Activated T-cell treated with anti-CD3 and anti-CD28 coated beads, Interleukin-2, amount 50 U/mL, for 1 hour (primary cell): ENCODE measurements around the gene PLEKHA5.
"Not testable (repeated sequence)": the region's sequence is repeated elsewhere in the genome, so short reads cannot be mapped to it uniquely, and the experiment has no call there.

Experiments used
- DNase-seq: peaks from one replicate; pipeline ENCODE4 v3.0.0-alpha.2; 2020

The PLEKHA5 gene

GRCh38 chr12:19203013-19203412 is 73.5 kb downstream of the PLEKHA5 start:
- DNase-seq = no peak

DNA sequence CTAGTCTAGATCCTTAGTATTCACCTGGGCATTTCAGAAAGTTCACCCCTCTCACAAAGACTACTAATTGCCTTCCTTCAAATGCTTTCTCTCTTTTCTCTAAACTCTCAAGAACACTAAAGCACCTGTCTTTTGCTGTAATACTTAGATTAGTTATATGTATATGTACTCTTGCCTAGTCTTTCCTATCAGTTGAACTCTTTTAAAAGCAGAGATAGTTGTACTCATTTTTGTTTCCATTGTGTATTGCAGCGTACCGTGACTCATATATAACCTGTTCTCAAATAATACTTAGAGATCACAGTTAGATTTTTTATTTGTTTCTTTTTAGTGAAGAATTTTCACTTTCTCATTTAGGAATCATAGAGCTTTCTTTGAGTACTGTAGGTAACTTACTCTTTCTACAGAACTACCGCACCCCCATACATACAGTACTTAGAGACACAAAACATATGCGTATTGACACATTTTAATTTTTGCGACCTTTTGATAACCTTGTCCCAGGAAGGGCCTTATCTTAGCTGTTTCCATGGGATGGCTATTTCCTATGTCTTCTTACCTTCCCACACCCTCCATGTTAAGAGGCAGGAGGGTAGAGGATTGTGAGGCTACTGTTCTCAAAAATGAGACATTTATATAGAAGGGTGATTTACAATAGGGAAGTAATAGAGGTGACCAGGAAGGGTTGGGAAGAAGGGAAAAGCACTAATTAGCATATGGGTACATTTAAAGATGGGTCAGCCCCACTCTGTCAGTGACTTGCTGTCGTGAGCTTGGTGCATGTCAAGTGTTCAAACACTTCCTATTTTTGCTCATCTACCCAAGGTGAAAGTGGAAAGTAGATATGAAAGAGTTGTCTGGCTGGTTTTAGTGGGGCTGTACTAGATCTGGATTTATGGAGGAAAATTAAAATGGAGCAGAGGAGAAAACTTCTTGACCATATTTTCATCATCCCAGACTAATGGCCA is 74.3 kb downstream of the PLEKHA5 start:
- no peak for DNase-seq

DNA sequence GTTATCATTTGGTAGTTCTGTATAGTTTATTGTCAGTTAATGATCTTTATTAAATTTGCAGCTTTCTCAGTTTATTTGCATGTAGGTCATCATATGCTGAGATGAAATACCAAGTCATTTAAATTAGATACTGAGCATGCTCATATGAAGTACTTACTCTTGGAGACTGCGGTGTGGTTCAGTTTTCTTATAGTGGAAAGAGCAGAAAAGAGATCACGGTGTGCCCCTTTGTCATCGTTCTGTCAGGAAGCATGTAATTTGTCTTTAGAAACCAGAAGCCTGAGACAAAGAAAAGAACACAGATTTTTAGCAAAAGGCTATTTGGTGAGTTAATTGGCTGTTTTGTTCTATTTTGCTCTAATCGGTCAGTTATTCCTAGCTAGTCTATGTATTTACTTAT is 75.6 kb downstream of the PLEKHA5 start:
- DNase-seq = no peak

DNA sequence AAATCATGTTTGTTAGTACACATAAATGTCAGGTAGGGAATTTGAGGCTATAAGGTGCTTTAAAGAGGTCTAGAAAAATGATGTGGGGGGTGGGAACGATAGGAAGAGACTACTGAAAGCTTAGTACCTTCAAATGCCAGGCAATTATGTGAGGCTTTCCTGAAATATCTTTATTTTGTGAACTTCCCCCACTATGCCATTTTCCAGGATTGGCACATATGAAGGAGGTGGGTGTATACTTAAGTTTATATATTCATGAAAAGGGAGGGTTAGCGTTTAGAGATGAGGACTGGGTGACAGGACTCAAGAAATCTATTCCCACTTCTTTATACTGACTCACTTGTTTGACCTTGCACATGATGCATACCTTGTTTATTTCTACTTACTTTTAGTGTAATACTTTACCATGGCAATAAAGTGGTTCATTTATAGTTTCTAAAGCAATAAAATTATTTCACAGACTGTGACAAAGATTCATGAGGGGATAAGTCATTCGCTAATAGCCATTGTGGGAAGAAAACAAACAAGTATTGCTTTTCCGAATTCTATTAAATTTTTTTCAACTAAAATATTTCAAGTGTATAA is 77.1 kb downstream of the PLEKHA5 start:
- no peak for DNase-seq

GRCh38 chr12:19208456-19208855 is 78.9 kb downstream of the PLEKHA5 start:
- DNase-seq = no peak

DNA sequence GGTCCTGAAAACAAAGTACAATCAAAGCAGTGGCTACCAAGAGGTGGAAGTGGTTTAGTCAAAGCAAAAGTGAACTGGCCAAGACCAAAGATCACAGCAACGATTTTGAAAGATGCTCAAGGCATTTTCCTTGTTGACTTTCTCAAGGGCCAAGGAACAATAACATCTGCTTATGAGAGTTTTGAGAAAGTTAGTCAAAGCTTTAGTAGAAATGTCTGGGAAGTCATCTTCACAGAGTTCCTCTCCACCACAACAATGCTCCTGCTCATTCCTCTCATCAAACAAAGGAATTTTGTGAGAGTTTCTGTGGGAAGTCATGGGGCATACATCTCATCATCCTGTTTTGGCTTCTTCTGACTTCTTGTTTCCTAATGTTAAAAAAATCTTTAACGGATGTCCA is 80.1 kb downstream of the PLEKHA5 start:
- DNase-seq = no peak

- DNase-seq = no peak
Measured at GRCh38 chr12:19211802-19212201, 82.3 kb downstream of the PLEKHA5 start.

DNA sequence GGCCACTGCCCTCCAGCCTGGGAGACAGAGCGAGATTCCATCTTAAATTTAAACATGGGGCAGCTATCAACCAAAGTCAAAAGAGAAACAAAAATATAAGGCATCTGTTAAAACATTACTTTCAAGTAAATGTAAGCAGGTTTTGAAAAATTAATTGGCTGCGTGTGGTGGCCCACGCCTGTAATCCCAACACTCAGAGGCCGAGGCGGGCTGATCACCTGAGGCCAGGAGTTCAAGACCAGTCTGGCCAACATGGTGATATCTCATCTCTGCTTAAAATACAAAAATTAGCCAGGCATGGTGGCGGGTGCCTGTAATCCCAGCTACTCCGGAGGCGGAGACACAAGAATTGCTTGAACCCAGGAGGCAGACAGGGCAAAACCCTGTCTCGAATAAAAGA is 82.7 kb downstream of the PLEKHA5 start:
- DNase-seq = no peak

DNA sequence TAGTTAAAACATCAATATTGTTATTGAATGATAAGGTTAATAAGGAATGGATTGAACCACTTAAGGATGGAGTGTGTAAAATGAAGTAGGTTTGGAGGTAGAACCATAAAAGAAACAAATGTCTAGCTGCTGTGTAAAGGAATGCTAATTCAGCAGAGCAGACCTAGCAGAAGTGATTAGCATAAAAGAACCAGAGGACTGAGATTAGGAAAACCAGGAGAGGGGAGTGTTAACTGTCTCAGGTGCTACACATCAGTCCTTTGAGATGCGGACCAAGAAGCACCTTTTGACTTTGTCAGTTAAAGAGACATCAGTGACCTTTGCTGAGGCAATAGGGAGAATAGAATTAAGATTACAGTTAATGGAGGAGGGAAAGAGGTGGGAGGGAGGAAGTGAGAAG is 84.5 kb downstream of the PLEKHA5 start:
- DNase-seq = no peak

DNA sequence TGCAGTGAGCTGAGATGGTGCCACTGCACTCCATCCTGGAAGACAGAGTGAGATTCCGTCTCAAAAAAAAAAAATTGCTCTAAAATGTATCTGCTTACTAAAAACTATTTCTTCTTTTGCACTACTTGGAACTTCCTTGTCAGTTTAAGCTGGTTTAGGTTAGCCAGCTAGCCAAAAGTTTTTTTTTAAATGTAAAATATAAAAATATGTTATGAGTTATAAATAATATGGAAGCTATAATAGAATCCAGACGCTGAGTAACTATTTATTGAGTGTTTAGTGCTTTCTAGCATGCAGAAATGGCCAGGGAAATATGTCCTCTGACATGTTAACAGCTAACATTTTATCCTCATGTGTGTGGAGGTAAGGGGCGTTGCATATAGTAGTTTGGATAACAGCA is 85.6 kb downstream of the PLEKHA5 start:
- DNase-seq = no peak

- no peak for DNase-seq
Measured at GRCh38 chr12:19217446-19217845, 87.9 kb downstream of the PLEKHA5 start.

- DNase-seq = no peak
Measured at GRCh38 chr12:19220205-19220604, 90.7 kb downstream of the PLEKHA5 start.

DNA sequence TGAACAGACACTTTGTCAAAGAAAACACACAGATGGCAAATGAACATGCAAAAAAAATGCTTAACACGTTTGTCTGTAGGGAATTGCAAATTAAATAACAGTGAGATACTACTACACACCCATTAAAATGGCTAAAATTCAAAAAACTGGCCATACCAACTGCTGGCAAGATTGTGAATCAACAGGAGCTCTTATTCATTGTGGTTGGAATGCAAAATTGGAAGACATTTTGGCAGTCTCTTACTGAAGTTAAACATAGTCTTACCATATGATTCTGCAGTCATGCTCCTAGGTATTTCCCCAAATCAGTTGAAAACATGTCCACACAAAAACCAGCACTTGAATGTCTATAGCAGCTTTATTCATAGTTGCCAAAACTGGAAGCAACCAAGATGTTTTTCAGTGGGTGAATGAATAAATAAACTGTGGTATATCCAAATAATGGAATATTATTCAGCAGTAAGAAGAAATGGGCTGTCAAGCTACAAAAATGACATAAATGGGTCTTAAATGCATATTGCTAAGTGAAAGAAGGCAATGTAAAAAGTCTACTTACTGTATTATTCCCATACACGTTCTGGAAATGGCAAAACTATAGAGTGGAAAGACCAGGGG is 91.4 kb downstream of the PLEKHA5 start:
- no peak for DNase-seq

DNA sequence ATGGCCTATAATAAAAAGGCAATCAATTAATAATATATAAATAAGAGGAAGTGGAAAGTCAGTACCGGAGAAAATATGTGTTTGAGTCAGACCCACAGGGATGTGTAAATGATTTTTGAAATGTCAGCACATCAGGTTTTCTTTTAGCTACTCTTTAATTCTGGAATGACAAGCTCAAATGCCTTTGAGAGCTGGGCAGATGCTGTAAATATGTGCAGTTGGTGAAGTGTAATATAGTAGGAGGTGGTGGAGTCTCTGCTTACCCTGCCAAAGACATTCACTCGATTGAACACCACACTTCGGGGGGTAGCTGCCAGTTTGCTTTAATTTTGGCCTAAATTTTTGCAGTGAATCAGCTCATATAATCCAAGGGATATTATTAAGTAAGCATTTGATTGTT is 93.0 kb downstream of the PLEKHA5 start:
- DNase-seq = no peak

- no peak for DNase-seq
Measured at GRCh38 chr12:19223018-19223417, 93.5 kb downstream of the PLEKHA5 start.

GRCh38 chr12:19223695-19224094 is 94.2 kb downstream of the PLEKHA5 start:
- DNase-seq = no peak

- DNase-seq = no peak
Measured at GRCh38 chr12:19224746-19225145, 95.2 kb downstream of the PLEKHA5 start.

DNA sequence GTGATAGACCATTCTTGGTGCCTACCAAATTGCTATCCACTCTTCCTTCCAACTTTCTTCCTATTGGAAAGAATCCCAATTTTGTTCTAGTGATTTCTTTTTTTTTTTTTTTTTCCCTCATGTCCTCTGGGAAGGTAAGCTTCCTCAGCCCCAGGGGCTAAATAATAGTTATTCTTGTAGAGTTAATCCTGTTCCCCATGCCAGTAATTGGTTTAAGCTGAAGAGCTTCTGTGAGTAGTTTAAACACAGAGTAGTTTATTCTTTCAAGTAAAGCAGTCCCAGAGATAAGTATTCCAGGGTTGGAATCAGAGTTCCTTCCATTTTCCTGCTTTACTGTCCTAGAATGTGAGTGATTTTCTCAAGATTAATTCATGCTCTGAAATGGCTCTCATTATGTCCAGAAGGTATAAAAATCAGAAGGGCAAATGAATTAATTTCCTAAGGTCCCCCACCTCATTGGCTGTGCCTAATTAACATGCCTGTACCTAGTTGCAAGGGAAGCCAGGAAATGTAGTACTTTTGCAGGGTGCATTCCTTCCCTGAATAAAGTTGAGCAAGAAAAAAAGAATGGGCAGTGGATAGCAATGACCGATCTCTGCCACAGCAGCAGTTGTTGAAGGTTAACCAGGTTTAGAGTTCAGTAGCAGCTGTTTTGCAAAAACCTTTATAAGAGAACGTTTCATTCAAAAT is 97.8 kb downstream of the PLEKHA5 start:
- DNase-seq = no peak

DNA sequence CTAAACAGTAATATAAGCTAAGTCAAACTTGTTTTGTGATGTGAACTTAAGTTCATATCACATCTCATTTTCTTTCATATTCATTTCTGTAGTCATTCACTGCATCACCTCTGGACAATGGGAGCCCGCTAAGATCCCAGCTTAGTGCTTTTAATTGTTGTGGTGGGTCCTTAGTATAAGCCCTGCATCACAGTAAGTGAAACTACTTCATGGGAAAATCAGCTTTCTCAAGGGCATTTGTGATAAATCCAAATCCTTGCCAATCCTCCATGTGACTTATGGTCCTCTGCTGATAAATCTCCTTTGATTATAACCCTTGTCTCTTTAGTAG is 98.3 kb downstream of the PLEKHA5 start:
- DNase-seq = no peak

- DNase-seq = not testable (repeated sequence)
Measured at GRCh38 chr12:19229021-19229420, 99.5 kb downstream of the PLEKHA5 start.

DNA sequence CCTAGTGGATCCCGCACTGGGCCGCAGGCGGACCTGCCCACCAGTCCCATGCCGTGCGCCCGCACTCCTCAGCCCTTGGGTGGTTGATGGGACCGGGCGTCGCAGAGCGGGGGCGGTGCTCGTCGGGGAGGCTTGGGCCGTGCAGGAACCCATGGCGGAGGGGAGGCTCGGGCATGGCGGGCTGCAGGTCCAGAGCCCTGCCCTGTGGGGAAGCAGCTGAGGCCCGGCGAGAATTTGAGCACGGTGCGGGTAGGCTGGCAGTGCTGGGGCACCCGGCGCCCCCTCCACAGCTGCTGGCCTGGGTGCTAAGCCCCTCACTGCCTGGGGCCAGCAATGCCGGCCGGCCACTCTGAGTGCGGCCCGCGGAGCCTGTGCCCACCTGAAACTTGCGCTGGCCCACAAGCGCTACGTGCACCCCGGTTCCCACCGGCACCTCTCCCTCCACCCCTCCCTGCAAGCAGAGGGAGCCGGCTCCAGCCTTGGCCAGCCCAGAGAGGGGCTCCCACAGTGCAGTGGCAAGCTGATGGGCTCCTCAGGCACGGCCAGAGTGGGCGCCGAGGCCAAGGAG is 100.8 kb downstream of the PLEKHA5 start:
- DNase-seq = no peak

- no peak for DNase-seq
Measured at GRCh38 chr12:19230896-19231295, 101.4 kb downstream of the PLEKHA5 start.

DNA sequence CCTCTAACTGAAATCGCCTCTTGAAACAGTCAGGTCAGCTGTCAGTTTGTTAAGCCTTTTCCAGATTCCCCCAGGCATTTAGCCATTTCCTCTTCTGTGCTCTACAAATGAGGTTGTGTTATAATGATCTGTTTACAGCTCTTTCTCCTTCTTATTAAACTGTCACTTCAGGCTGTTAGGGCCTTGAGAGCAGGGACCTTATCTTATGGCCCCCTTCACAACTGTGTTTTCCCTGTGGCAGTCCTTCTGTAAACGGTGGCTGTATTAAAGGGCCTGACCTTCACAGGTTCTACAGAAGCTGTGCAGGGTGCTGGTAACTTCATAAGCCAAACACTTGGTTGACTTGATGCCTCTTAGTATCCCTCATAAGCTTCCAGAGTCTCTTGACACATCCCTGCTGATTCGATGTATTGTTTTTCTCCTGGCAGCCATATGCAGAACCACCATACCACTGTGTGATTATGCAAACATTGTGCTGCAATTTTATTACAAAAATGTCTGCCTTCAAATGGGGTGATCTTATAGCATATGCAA is 104.7 kb downstream of the PLEKHA5 start:
- no peak for DNase-seq
